ENCODE data around the gene CD72.
A peak's percentile ranks its signal among the peaks of the same experiment; 100 is the strongest.

The CD72 gene, protein sequence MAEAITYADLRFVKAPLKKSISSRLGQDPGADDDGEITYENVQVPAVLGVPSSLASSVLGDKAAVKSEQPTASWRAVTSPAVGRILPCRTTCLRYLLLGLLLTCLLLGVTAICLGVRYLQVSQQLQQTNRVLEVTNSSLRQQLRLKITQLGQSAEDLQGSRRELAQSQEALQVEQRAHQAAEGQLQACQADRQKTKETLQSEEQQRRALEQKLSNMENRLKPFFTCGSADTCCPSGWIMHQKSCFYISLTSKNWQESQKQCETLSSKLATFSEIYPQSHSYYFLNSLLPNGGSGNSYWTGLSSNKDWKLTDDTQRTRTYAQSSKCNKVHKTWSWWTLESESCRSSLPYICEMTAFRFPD

DNA sequence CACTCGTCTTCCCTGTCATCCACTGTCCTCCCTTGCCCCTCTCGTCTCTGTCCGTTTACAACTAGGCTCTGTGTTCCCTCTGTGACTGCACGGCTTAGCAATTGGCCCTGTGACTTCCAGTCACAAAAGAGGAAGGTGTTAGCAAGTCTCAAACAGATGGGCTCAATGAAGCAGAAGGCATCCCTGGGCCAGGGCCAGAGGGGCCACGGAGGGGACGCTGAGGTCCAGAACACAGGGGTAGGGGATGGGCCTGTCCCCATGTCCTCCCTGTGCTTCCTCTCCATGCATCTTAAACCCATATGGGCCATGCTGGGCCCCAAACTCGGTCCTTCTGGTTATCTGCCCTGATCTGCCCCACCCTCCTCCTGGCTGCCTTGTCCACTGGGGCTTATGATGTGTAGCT is at the start of gene CD72:
Gene CD72 (minus strand): TSS at position 89 of the 403 bp plus-strand sequence. CDS start 110 bp downstream, outside the sequence.
- DNase-seq = no peak

DNA sequence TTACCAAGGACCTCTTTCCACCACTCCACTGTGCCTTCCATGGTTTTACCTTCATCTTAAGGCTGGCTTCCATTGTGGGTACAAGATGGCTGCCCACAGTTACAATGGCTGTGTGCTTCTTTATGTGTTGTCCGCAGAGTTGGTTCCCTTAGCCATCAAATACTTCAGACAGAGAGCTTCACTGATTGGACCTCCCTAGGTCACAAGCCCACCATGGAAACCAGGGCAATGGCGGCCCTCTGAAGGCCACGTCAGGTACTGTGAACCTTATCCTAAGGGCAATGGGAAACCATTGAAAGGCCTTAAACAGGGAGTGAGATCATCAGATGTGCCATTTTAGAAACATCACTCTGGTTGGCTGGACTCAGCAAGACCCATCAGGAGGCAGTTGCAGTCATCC is 49.7 kb upstream of the CD72 start:
- no peak for DNase-seq

GRCh38 chr9:35666549-35666948 is 48.3 kb upstream of the CD72 start:
- DNase-seq = no peak

- DNase-seq = peak; percentile 72
Observed at GRCh38 chr9:35666045-35666444, 47.8 kb upstream of the CD72 start.

GRCh38 chr9:35665471-35665818 is 47.2 kb upstream of the CD72 start:
- no peak for DNase-seq

- peak; percentile 86 for DNase-seq
Observed at GRCh38 chr9:35664531-35665470, 46.6 kb upstream of the CD72 start, which contains the start of gene ARHGEF39. TSS of gene ARHGEF39 (minus strand) at chr9:35665195. CDS start at chr9:35665169, 26 bp downstream.

DNA sequence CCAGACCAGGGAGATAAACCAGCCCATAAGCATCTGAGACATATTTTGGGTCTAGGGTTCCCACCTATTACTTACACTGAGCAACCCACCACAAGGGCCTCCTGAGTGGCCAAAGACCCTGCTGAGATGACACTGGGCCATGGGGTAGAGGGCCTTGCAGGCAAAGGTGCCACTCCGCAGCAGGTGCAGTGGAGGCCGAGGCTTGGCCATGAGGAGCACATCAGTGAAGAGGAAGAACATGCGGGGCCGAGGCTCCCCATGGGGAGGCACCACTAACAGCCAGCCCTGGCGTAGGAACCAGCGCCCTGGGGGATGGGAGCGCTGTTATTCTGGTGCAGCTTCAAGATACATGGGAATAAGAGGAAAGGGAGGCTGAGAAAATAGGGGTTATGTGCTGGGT is 44.2 kb upstream of the CD72 start:
- no peak for DNase-seq

DNA sequence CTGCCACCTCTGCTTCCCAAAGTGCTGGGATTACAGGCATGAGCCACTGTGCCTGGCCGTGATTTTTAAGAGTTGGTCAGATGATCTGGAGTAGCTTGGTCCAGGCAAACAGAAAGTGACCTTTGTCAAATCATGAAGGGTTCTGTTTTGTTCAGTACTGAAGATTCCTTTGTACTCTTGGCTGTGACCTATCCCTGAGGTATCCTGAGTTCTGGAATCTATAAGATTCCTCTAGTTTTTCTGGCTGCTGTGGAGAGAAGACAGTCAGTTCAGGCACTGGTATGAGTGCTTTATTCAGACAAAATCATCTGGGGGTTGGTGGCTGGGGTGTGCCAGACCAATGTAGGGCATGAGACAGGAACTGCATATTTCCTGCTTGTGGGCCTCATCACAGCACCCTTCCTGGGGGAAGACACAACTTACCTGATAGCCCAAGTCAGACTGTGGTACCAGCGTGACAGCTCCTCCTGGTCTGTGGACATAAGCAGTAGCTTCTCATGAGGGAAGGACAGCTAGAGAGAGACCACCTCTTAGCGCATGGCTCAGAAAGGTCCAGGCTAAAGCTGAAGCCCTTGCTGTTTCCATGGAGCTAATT is 43.6 kb upstream of the CD72 start:
- no peak for DNase-seq

- DNase-seq = peak; percentile 47
Observed at GRCh38 chr9:35660966-35661415, 42.8 kb upstream of the CD72 start.

GRCh38 chr9:35659340-35659739 is 41.1 kb upstream of the CD72 start:
- peak; percentile 85 for DNase-seq

DNA sequence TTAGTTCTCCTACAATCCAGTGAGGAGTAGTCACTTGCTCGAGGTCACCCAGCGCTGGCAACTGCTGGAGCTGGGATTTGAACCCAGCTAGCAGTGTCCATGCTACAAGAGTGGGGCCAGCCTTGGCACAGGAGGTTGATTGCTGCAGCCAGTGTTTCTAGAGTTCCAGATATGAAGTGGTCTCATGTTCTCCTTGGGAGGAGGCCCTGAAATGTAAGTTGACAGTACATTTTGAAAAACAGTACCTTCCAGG is 40.7 kb upstream of the CD72 start:
- DNase-seq = peak; percentile 75

GRCh38 chr9:35658137-35658967 is 40.1 kb upstream of the CD72 start, which contains the start of gene CCDC107:
TSS of gene CCDC107 (plus strand) at chr9:35658292. CDS start at chr9:35658380, 88 bp downstream.
- peak; percentile 87 for DNase-seq

DNA sequence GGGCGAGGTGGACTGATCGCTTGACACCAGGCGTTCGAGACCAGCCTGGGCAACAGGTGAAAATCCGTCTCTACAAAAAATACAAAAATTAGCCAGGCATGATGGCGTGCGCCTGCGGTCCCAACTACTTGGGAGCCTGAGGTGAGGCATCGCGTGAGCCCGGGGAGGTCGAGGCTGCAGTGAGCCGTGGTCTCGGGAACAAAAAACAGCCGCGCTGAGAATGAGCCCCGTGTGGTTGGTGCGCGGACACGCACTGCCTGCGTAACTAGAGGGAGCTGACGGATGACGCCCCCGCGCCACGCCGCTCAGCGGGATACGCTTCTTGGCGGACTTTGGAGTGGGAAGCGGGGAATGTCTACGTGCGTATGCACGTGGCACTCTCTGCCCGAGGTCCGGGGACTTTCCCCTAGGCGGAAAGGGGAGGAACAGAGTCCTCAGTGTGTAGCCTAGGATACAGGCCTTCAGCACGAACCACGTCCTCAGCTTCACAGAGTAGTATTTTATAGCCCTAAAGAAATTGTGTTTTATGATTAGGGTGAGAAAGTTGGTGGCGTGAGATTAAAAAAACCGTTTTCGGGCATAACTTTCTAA is 39.4 kb upstream of the CD72 start, which contains the start of gene RMRP:
Gene RMRP (minus strand): TSS at position 474 of the 591 bp plus-strand sequence.
- peak; percentile 100 for DNase-seq

GRCh38 chr9:35656831-35657545 is 38.8 kb upstream of the CD72 start:
- no peak for DNase-seq

- no peak for DNase-seq
Observed at GRCh38 chr9:35656348-35656747, 38.1 kb upstream of the CD72 start.

DNA sequence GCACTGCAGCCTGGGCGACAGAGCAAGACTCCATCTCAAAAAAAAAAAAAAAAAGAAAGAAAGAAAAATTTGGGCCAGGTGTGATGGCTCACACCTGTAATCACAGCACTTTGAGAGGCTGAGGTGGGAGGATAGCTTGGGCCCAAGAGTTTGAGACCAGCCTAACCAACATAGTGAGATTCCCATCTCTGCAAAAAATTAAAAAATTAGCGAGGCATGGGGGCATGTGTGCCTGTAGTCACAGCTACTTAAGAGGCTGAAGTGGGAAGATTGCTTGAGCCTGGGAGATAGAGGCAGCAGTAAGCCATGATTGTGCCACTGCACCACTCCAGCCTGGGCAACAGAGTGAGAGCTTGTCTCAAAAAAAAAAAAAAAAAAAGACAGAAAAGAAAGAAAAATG is 35.4 kb upstream of the CD72 start:
- no peak for DNase-seq

DNA sequence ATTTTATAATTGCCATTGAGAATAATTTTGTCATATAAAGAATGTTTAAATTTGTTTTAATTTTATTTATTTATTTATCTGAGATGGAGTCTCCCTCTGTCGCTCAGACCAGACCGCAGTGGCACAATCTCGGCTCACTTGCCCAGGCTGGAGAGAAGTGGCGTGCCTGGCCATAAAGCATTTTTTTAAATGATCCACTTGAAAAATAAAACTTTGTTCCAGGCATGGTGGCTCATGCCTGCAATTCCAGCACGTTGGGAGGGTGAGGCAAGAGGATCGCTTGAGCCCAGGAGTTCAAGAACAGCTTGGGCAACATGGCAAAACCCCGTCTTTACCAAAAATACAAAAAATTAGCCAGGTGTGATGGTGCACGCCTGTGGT is 34.6 kb upstream of the CD72 start:
- no peak for DNase-seq

DNA sequence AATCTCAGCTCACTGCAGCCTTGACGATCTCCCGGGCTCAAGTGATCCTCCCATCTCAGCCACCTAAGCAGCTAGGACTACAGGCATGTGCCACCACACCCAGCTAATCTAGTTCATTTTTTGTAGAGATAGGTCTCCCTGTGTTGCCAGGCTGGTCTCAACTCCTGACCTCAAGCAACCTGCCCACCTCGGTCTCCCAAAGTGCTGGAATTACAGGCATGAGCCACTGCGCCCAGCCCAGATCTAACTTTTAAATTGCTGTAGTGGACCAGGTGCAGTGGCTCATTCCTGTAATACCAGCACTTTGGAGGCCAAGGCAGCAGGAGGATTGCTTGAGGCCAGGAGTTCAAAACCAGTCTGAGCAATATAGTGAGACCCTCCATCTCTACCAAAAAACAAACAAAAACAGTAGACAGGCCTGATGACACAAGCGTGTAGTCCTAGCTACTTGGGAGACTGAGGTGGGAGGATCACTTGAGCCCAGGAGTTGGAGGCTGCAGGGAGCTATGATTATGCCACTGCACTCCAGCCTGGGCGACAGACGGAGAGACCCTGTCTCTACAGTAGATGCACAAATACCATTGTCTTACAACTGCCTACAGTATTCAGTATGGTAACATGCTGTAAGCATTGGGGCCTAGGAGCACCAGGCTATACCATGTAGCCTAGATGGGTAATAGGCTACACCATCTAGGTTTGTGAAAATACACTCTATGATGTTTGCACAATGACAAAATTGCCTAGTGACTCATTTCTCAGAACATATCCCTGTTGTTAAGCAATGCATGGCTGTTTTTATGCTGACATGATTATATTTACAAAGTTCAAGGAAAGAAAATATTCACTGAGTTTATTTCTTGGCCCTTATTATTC is 34.0 kb upstream of the CD72 start:
- DNase-seq = peak; percentile 47

DNA sequence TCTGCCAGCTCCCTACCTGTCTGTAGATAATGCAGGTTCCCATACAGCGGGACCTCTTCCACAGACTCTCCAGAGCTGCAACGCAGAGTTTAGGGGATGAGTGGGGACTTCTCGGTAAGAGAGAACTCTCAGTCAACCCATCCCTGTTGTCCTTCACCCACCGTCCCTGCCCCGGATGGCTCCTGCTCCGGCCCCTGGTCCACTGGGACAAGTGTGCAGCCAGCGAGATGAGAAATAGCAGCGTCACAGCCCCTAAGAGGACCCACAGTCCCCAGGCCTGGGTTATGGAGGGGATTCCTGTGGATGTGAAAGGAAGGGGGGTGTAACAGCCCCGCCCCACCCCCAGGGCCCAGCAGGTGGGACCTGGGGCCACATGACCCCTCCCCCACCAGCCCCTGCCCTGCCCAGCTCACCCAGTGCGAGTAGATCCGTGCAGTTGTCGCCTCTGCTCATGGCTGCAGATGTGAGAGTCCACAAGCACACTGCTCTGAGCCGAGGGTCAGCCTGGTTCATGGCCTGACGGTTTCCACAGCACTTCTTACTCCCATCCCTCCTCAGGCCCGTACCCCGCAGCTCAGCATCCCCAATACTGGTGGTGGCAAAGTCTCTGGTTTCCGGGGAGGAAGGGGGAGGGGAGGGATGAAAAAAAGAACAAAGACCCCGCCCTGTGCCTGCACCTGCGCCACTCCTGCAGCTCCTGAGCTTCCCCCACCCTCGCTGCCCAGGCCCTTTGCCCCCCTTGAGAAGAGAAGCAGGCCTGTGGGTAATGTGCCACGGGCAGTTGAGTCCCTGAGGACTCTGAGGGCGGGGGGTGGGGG is 32.3 kb upstream of the CD72 start, which contains the start of gene SIT1:
Gene SIT1 (minus strand): TSS at position 591 of the 818 bp plus-strand sequence. CDS start 78 bp downstream, at position 513.
- DNase-seq = no peak
